HEK293 (cell line): ENCODE data around the gene GRID2.

Experiments used
- ATF2 ChIP-seq: fragments of 450-650 bp; formaldehyde crosslinking; IDR thresholded peaks from 2 replicates; pipeline ENCODE4 v1.5.1; 2016; ENCODE audit warnings: missing biosample characterization, missing genetic modification characterization, low read depth
- CTCF ChIP-seq: fragments of 450-650 bp; formaldehyde crosslinking; IDR thresholded peaks from 2 replicates; pipeline ENCODE4 v1.5.1; 2016; ENCODE audit warnings: missing biosample characterization, missing genetic modification characterization
- ELK4 ChIP-seq: IDR thresholded peaks from 2 replicates; pipeline ENCODE4 v1.6.1; 2011; ENCODE audit warnings: mild to moderate bottlenecking, low read depth, low read length, borderline replicate concordance
- PBX3 ChIP-seq: sonication (generic); formaldehyde crosslinking; IDR thresholded peaks from 2 replicates; pipeline ENCODE4 v1.8.1; 2022; ENCODE audit warnings: mild to moderate bottlenecking, moderate library complexity, missing genetic modification reagents
- YY1 ChIP-seq: fragments of 450-650 bp; formaldehyde crosslinking; IDR thresholded peaks from 2 replicates; pipeline ENCODE4 v1.5.1; 2018; ENCODE audit warnings: missing biosample characterization, missing genetic modification characterization
- ZBTB11 ChIP-seq: fragments of 450-650 bp; formaldehyde crosslinking; conservative IDR thresholded peaks from 2 replicates; pipeline ENCODE4 v1.5.1; 2016; ENCODE audit warnings: low read depth, missing biosample characterization, missing genetic modification characterization
- ZNF362 ChIP-seq: fragments of 450-650 bp; formaldehyde crosslinking; IDR thresholded peaks from 2 replicates; pipeline ENCODE4 v1.5.1; 2016; ENCODE audit warnings: missing biosample characterization, missing genetic modification characterization
- ZNF398 ChIP-seq: fragments of 450-650 bp; formaldehyde crosslinking; IDR thresholded peaks from 2 replicates; pipeline ENCODE4 v1.5.1; 2017; ENCODE audit warnings: missing biosample characterization, missing genetic modification characterization
- ZNF48 ChIP-seq: fragments of 450-650 bp; formaldehyde crosslinking; IDR thresholded peaks from 2 replicates; pipeline ENCODE4 v1.5.1; 2016; ENCODE audit warnings: missing biosample characterization, missing genetic modification characterization
- ZNF549 ChIP-seq: fragments of 450-650 bp; IDR thresholded peaks from 2 replicates; pipeline ENCODE4 v1.5.1; 2018; ENCODE audit warnings: missing biosample characterization, missing genetic modification characterization, mild to moderate bottlenecking, inconsistent platforms, moderate library complexity

- TF ChIP-seq ELK4 (no peak), ZBTB11 (tag by site-specific recombination) (no peak), ZNF398 (tag by site-specific recombination) (no peak), ZNF48 (tag by site-specific recombination) (no peak), PBX3 (CRISPR knock-in tag) (no peak), CTCF (tag by site-specific recombination) (no peak), ATF2 (tag by site-specific recombination) (no peak), YY1 (tag by site-specific recombination) (no peak), ZNF549 (tag by site-specific recombination) (no peak), ZNF362 (tag by site-specific recombination) (no peak)
Measured at GRCh38 chr4:93384241-93384640, 1080.5 kb downstream of the GRID2 start.
